ENCODE results near the gene IPP.

DNA sequence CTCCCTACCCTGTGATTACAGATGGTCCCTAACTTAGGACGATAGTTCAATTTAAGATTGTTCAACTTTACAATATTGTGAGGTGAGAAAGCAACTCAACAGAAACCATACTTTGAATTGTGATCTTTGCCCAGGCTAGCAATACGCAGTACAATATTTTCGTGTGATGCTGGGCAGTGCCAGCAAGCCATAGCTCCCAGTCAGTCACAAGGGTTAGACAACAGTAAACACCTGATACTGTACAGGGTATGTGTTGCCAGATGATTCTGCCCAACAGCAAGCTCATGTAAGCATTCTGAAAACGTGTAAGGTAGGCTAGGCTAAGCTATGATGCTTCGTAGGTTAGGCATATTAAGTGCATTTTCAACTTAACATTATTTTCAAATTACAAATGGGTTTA is 76.0 kb downstream of the IPP start:
- TF ChIP-seq, protein P1, sequence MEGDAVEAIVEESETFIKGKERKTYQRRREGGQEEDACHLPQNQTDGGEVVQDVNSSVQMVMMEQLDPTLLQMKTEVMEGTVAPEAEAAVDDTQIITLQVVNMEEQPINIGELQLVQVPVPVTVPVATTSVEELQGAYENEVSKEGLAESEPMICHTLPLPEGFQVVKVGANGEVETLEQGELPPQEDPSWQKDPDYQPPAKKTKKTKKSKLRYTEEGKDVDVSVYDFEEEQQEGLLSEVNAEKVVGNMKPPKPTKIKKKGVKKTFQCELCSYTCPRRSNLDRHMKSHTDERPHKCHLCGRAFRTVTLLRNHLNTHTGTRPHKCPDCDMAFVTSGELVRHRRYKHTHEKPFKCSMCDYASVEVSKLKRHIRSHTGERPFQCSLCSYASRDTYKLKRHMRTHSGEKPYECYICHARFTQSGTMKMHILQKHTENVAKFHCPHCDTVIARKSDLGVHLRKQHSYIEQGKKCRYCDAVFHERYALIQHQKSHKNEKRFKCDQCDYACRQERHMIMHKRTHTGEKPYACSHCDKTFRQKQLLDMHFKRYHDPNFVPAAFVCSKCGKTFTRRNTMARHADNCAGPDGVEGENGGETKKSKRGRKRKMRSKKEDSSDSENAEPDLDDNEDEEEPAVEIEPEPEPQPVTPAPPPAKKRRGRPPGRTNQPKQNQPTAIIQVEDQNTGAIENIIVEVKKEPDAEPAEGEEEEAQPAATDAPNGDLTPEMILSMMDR (IDR thresholded peaks at IDR 0.05) = no peak
- TF ChIP-seq POLR2AphosphoS5 (IDR thresholded peaks at IDR 0.05) (no peak), POLR2A (IDR thresholded peaks at IDR 0.05) (no peak)

Data from sigmoid colon (tissue), 4 donors.